ENCODE results near the gene RPP25L. TPM values are rescaled to one million over a fixed set of nuclear protein-coding genes. Genes with fewer than 3 reads are reported as not detected.
A peak's percentile ranks its signal among the peaks of the same experiment; 100 is the strongest.

The RPP25L gene
- total and polyA plus RNA-seq, 2 experiments from 2014 or later: 16.4 to 25.1 TPM

DNA sequence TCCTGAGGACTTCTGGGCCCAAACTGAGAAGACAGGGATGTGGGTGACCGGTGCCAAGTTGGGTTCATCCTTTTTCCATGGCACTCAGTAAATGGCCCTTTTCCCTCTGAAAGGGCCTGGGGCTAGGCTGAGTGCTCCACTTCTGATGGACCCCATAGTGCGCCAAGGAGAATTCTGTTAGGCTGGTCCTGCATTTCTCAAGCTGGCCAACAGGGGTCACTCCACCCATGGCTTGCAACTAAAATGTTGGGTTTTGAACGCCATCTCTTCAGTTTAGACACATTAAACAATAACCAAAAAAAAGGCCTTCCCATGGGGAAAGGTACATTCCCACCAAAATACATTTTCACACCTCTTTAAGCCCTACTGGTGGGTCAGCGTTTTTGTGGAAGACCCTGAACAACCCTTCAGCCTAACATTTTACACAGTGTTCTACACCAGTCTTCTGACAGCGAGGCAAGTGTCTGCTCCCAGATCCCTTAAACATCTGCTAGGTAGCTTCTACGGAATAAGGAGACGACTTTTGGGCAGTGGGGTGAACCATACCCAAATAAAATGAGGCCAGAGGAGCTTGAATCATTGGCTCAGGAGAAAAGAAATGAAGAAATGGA lies 49.7 kb downstream of the RPP25L start:
- DNase-seq (ENCODE audit: low spot score) (peak; percentile 77), ATAC-seq (peak; percentile 5)
- Histone ChIP-seq H3K4me1 (ENCODE audit: insufficient read depth) (peaks cover 24% of the 10 kb centered on the region), H3K79me2 (replicated peaks; ENCODE audit: insufficient read depth) (no peaks in the 10 kb centered on the region), H2AFZ (no peak overlapping the region), H3K9me2 (ENCODE audit: insufficient read depth) (no peaks in the 10 kb centered on the region), H3K27me3 (ENCODE audit: insufficient read depth) (no peaks in the 10 kb centered on the region), H3K4me3 (no peak overlapping the region), H3K4me2 (no peak overlapping the region), H3F3A (replicated peaks; ENCODE audit: low read depth) (no peaks in the 10 kb centered on the region), H4K20me1 (replicated peaks; ENCODE audit: insufficient read depth) (no peaks in the 10 kb centered on the region; the same call in 1 of the 2 replicates), H3K36me3 (ENCODE audit: insufficient read depth) (no peaks in the 10 kb centered on the region), H3K27ac (ENCODE audit: low read depth) (no peak overlapping the region)
- Mint-ChIP-seq H3K36me3 (ENCODE audit: low read depth) (no peaks in the 10 kb centered on the region; the same call in 2 of the 3 replicates), H3K9me3 (no peaks in the 10 kb centered on the region), H3K4me1 (peaks cover 53% of the 10 kb centered on the region), H3K27me3 (ENCODE audit: insufficient read depth, low read depth, poor library complexity) (peaks cover 17% of the 10 kb centered on the region), H3K4me3 (no peak overlapping the region), H3K27ac (no peak overlapping the region)
- TF ChIP-seq, protein P1, sequence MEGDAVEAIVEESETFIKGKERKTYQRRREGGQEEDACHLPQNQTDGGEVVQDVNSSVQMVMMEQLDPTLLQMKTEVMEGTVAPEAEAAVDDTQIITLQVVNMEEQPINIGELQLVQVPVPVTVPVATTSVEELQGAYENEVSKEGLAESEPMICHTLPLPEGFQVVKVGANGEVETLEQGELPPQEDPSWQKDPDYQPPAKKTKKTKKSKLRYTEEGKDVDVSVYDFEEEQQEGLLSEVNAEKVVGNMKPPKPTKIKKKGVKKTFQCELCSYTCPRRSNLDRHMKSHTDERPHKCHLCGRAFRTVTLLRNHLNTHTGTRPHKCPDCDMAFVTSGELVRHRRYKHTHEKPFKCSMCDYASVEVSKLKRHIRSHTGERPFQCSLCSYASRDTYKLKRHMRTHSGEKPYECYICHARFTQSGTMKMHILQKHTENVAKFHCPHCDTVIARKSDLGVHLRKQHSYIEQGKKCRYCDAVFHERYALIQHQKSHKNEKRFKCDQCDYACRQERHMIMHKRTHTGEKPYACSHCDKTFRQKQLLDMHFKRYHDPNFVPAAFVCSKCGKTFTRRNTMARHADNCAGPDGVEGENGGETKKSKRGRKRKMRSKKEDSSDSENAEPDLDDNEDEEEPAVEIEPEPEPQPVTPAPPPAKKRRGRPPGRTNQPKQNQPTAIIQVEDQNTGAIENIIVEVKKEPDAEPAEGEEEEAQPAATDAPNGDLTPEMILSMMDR (conservative IDR thresholded peaks at IDR 0.05; ENCODE audit: low read depth in 2 of 2): peak; percentile 86 to 95
- TF ChIP-seq, protein P2, sequence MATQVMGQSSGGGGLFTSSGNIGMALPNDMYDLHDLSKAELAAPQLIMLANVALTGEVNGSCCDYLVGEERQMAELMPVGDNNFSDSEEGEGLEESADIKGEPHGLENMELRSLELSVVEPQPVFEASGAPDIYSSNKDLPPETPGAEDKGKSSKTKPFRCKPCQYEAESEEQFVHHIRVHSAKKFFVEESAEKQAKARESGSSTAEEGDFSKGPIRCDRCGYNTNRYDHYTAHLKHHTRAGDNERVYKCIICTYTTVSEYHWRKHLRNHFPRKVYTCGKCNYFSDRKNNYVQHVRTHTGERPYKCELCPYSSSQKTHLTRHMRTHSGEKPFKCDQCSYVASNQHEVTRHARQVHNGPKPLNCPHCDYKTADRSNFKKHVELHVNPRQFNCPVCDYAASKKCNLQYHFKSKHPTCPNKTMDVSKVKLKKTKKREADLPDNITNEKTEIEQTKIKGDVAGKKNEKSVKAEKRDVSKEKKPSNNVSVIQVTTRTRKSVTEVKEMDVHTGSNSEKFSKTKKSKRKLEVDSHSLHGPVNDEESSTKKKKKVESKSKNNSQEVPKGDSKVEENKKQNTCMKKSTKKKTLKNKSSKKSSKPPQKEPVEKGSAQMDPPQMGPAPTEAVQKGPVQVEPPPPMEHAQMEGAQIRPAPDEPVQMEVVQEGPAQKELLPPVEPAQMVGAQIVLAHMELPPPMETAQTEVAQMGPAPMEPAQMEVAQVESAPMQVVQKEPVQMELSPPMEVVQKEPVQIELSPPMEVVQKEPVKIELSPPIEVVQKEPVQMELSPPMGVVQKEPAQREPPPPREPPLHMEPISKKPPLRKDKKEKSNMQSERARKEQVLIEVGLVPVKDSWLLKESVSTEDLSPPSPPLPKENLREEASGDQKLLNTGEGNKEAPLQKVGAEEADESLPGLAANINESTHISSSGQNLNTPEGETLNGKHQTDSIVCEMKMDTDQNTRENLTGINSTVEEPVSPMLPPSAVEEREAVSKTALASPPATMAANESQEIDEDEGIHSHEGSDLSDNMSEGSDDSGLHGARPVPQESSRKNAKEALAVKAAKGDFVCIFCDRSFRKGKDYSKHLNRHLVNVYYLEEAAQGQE (IDR thresholded peaks at IDR 0.05; ENCODE audit: unreplicated experiment): no peak

DNA sequence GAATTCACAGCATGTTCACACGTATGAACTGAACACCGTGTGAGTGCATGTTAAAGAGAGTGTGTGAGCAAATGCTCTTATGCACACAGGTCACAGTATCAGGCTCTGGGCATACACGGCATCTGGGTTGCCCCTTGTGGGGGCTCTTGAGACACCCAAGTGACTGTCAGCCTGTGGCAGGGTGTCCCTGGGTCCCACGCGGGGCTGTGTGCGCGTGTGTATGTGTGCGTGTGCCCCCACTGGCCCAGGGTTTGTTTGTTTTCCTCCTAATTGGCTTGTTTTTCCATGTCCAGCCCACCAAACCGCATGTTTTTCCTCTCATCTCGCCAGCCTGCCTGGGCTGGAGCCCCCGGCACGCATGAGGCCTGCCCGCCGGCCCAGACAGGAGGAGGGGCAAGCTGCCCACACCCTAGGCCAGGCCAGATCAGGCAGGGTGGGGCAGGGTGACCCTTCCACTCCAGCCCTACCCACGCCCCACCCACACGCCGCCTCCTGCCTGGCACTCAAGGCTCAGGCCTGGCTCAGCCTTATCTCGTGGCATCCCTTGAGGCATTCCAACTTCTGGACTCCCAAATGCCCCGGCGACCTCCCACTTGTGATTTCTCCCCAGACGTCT lies 51.2 kb downstream of the RPP25L start:
- no peaks in the 10 kb centered on the region for H3K36me3 ChIP-seq (ENCODE audit: insufficient read depth)
- DNase-seq (ENCODE audit: low spot score): no peak
- no peak overlapping the region for H2AFZ ChIP-seq
- no peaks in the 10 kb centered on the region for H3K27me3 ChIP-seq (ENCODE audit: insufficient read depth)
- no peak overlapping the region for H3K4me3 ChIP-seq
- no peaks in the 10 kb centered on the region for H3F3A ChIP-seq (replicated peaks; ENCODE audit: low read depth)
- H3K9me2 ChIP-seq (ENCODE audit: insufficient read depth): no peaks in the 10 kb centered on the region
- H3K27ac Mint-ChIP-seq: no peak overlapping the region
- no peak overlapping the region for H3K27ac ChIP-seq (ENCODE audit: low read depth)
- no peaks in the 10 kb centered on the region for H3K79me2 ChIP-seq (replicated peaks; ENCODE audit: insufficient read depth)
- H3K9me3 Mint-ChIP-seq: no peaks in the 10 kb centered on the region
- H3K4me1 Mint-ChIP-seq: peaks cover 41% of the 10 kb centered on the region
- no peak for ATAC-seq
- H3K4me2 ChIP-seq: no peak overlapping the region; the same call in 1 of the 2 replicates
- no peaks in the 10 kb centered on the region for H3K36me3 Mint-ChIP-seq (ENCODE audit: low read depth)
- no peaks in the 10 kb centered on the region; the same call in 1 of the 2 replicates for H4K20me1 ChIP-seq (replicated peaks; ENCODE audit: insufficient read depth)
- H3K4me1 ChIP-seq (ENCODE audit: insufficient read depth): peaks cover 23% of the 10 kb centered on the region
- peaks cover 15% of the 10 kb centered on the region for H3K27me3 Mint-ChIP-seq (ENCODE audit: insufficient read depth, low read depth, poor library complexity)
- no peak overlapping the region; the same call in 2 of the 3 replicates for H3K4me3 Mint-ChIP-seq
- TF ChIP-seq POLR2AphosphoS5 (IDR thresholded peaks at IDR 0.05; ENCODE audit: low read depth) (no peak), STAT1 (IDR thresholded peaks at IDR 0.05; ENCODE audit: unreplicated experiment) (no peak), JUNB (IDR thresholded peaks at IDR 0.05; ENCODE audit: unreplicated experiment) (no peak), EZH2phosphoT487 (IDR thresholded peaks at IDR 0.05; ENCODE audit: unreplicated experiment) (no peak), CREB1 (CRISPR knock-in tag; IDR thresholded peaks at IDR 0.05; ENCODE audit: low read depth) (no peak), ZNF114 (CRISPR knock-in tag; IDR thresholded peaks at IDR 0.05) (no peak), EZH2 (IDR thresholded peaks at IDR 0.05; ENCODE audit: low read depth, unreplicated experiment) (no peak), ZNF331 (CRISPR knock-in tag; IDR thresholded peaks at IDR 0.05; ENCODE audit: low read depth) (no peak), NANOG (IDR thresholded peaks at IDR 0.05; ENCODE audit: borderline replicate concordance) (no peak)
- TF ChIP-seq, protein P3, sequence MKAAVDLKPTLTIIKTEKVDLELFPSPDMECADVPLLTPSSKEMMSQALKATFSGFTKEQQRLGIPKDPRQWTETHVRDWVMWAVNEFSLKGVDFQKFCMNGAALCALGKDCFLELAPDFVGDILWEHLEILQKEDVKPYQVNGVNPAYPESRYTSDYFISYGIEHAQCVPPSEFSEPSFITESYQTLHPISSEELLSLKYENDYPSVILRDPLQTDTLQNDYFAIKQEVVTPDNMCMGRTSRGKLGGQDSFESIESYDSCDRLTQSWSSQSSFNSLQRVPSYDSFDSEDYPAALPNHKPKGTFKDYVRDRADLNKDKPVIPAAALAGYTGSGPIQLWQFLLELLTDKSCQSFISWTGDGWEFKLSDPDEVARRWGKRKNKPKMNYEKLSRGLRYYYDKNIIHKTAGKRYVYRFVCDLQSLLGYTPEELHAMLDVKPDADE (IDR thresholded peaks at IDR 0.05): no peak
